ENCODE results near the gene ODAD3. TPM values are rescaled to one million over a fixed set of nuclear protein-coding genes. Genes with fewer than 3 reads are reported as not detected.
A peak's percentile ranks its signal among the peaks of the same experiment; 100 is the strongest.

Gene ODAD3
- total and polyA plus RNA-seq, 2 of the 13 experiments (the other 11 are each of a cell fraction or from before 2014, with no cell fraction given): 0.04 to 0.08 TPM

DNA sequence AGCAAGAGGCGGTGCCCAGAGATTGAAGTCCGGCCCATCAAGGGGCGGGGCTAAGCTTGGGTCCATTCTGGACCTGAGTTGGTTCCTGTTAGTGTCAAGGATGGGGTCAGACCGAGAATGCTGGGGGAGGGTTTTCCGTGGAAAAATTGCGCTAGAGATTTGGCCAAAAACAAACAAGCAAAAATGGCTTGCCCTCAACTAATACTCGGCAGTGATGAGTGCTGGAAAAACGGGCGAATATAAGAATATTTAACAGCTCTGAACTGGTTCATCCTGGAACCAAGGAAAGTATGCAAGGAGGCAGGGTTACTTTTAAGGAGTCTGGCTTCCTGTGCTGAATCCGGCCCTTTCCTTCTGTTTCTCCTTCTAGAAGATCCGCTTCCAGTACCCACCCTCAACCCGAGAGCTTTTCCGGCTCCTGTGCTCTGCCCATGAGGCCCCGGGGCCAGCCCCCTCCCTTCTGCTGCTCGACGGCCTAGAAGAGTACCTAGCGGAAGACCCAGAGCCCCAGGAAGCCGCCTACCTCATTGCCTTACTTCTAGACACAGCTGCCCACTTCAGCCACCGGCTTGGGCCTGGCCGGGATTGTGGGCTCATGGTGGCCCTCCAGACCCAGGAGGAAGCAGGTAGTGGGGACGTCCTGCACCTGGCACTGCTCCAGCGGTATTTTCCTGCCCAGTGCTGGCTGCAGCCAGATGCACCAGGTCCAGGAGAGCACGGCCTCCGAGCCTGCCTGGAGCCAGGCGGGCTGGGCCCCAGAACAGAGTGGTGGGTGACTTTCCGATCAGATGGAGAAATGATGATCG lies 59.6 kb downstream of the ODAD3 start (continued):
- TF ChIP-seq, protein P1, sequence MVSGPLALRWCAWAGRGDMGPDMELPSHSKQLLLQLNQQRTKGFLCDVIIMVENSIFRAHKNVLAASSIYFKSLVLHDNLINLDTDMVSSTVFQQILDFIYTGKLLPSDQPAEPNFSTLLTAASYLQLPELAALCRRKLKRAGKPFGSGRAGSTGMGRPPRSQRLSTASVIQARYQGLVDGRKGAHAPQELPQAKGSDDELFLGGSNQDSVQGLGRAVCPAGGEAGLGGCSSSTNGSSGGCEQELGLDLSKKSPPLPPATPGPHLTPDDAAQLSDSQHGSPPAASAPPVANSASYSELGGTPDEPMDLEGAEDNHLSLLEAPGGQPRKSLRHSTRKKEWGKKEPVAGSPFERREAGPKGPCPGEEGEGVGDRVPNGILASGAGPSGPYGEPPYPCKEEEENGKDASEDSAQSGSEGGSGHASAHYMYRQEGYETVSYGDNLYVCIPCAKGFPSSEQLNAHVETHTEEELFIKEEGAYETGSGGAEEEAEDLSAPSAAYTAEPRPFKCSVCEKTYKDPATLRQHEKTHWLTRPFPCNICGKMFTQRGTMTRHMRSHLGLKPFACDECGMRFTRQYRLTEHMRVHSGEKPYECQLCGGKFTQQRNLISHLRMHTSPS (CRISPR knock-in tag; IDR thresholded peaks at IDR 0.05; ENCODE audit: low read depth): no peak
- TF ChIP-seq ZNF839 (CRISPR knock-in tag; IDR thresholded peaks at IDR 0.05; ENCODE audit: borderline replicate concordance): 0 out of 2 replicates have a peak, but pooled peaks have one; percentile 82
- TF ChIP-seq EZH2 (conservative IDR thresholded peaks at IDR 0.05; ENCODE audit: low read depth, low read length): no peak
- peak; percentile 42 to 48; a peak in 2 of 4 replicates for TF ChIP-seq HMGXB4 (CRISPR knock-in tag; IDR thresholded peaks at IDR 0.05; ENCODE audit: borderline replicate concordance in 1 of 2, low read depth in 1 of 2)
- no peak; the same call in 1 of the 2 replicates for TF ChIP-seq ZZZ3 (CRISPR knock-in tag; IDR thresholded peaks at IDR 0.05; ENCODE audit: borderline replicate concordance)
- peak; percentile 29; the same call in 1 of the 2 replicates for TF ChIP-seq TRAFD1 (CRISPR knock-in tag; IDR thresholded peaks at IDR 0.05; ENCODE audit: borderline replicate concordance)
- no peak for TF ChIP-seq MAFF (IDR thresholded peaks at IDR 0.05; ENCODE audit: low read depth, low read length)
- no peak for TF ChIP-seq SRSF9 (IDR thresholded peaks at IDR 0.05; ENCODE audit: borderline replicate concordance, insufficient read depth, low read depth, low read length, poor library complexity, severe bottlenecking)
- TF ChIP-seq HNF4G (IDR thresholded peaks at IDR 0.05; ENCODE audit: borderline replicate concordance, low read depth, low read length): no peak
- 0 out of 2 replicates have a peak, but pooled peaks have one; percentile 62 for TF ChIP-seq HNF4G (CRISPR knock-in tag; IDR thresholded peaks at IDR 0.05; ENCODE audit: borderline replicate concordance, low read depth)
- TF ChIP-seq, protein P2, sequence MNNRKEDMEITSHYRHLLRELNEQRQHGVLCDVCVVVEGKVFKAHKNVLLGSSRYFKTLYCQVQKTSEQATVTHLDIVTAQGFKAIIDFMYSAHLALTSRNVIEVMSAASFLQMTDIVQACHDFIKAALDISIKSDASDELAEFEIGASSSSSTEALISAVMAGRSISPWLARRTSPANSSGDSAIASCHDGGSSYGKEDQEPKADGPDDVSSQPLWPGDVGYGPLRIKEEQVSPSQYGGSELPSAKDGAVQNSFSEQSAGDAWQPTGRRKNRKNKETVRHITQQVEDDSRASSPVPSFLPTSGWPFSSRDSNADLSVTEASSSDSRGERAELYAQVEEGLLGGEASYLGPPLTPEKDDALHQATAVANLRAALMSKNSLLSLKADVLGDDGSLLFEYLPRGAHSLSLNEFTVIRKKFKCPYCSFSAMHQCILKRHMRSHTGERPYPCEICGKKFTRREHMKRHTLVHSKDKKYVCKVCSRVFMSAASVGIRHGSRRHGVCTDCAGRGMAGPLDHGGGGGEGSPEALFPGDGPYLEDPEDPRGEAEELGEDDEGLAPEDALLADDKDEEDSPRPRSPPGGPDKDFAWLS (CRISPR knock-in tag; IDR thresholded peaks at IDR 0.05; ENCODE audit: borderline replicate concordance): 0 out of 2 replicates have a peak, but pooled peaks have one; percentile 86
- TF ChIP-seq FOXC1 (CRISPR knock-in tag; IDR thresholded peaks at IDR 0.05; ENCODE audit: borderline replicate concordance): peak; percentile 20; the same call in 1 of the 2 replicates
- TF ChIP-seq ZNF556 (CRISPR knock-in tag; IDR thresholded peaks at IDR 0.05; ENCODE audit: borderline replicate concordance): no peak; the same call in 1 of the 2 replicates
- TF ChIP-seq, protein P3, sequence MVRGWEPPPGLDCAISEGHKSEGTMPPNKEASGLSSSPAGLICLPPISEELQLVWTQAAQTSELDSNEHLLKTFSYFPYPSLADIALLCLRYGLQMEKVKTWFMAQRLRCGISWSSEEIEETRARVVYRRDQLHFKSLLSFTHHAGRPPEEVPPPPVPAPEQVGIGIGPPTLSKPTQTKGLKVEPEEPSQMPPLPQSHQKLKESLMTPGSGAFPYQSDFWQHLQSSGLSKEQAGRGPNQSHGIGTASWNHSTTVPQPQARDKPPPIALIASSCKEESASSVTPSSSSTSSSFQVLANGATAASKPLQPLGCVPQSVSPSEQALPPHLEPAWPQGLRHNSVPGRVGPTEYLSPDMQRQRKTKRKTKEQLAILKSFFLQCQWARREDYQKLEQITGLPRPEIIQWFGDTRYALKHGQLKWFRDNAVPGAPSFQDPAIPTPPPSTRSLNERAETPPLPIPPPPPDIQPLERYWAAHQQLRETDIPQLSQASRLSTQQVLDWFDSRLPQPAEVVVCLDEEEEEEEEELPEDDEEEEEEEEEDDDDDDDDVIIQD (CRISPR knock-in tag; IDR thresholded peaks at IDR 0.05; ENCODE audit: low read depth): no peak
- no peak for TF ChIP-seq CHCHD3 (CRISPR knock-in tag; IDR thresholded peaks at IDR 0.05)
- peak; percentile 51; the same call in 1 of the 2 replicates for TF ChIP-seq ZNF558 (CRISPR knock-in tag; IDR thresholded peaks at IDR 0.05; ENCODE audit: borderline replicate concordance)
- TF ChIP-seq MXI1 (IDR thresholded peaks at IDR 0.05; ENCODE audit: borderline replicate concordance, low read depth, low read length): 0 out of 3 replicates have a peak, but pooled peaks have one; percentile 29
- no peak for TF ChIP-seq ONECUT2 (CRISPR knock-in tag; IDR thresholded peaks at IDR 0.05)
